DOHH2 (cell line): ENCODE data around the gene SLC8A1.

Source experiments
- H3F3A ChIP-seq: fragments of 200-600 bp; sonication (generic), shearing (Covaris generic); 2 replicates; pipeline ENCODE4 v1.6.0; 2016; ENCODE audit warnings: antibody characterized with exemption, mild to moderate bottlenecking; ENCODE audit not compliant: control insufficient read depth, insufficient read depth
- H3K27ac ChIP-seq: fragments of 200-600 bp; sonication (generic); 2 replicates; pipeline ENCODE4 v1.5.1; 2014; ENCODE audit warnings: low read depth, mild to moderate bottlenecking, low read length, moderate library complexity
- H3K27me3 ChIP-seq: fragments of 200-600 bp; sonication (generic); 2 replicates; pipeline ENCODE4 v1.6.1; 2014; ENCODE audit warnings: mild to moderate bottlenecking, low read length, mixed read lengths; ENCODE audit not compliant: control insufficient read depth
- H3K36me3 ChIP-seq: fragments of 200-600 bp; sonication (generic); 2 replicates; pipeline ENCODE4 v1.6.1; 2014; ENCODE audit warnings: mild to moderate bottlenecking, low read length, moderate library complexity, mixed read lengths; ENCODE audit not compliant: control insufficient read depth
- H3K4me1 ChIP-seq: fragments of 200-600 bp; sonication (generic); 2 replicates; pipeline ENCODE4 v1.6.1; 2014; ENCODE audit warnings: mild to moderate bottlenecking, low read length, mixed read lengths; ENCODE audit not compliant: control insufficient read depth
- H3K4me2 ChIP-seq: fragments of 200-600 bp; sonication (generic); 2 replicates; pipeline ENCODE4 v1.6.0; 2014; ENCODE audit warnings: mild to moderate bottlenecking, low read length, moderate library complexity
- H3K4me3 ChIP-seq: fragments of 200-600 bp; sonication (generic); 2 replicates; pipeline ENCODE4 v1.5.1; 2014; ENCODE audit warnings: mild to moderate bottlenecking, low read length, mixed read lengths
- H3K79me2 ChIP-seq: fragments of 200-600 bp; sonication (generic); 2 replicates; pipeline ENCODE4 v1.6.1; 2014; ENCODE audit warnings: mild to moderate bottlenecking, low read length, mixed read lengths; ENCODE audit not compliant: control insufficient read depth
- H3K9me2 ChIP-seq: fragments of 200-600 bp; sonication (generic); replicated peaks from 2 replicates; pipeline ENCODE4 v1.6.1; 2014; ENCODE audit warnings: mild to moderate bottlenecking, low read length, mixed read lengths; ENCODE audit not compliant: control insufficient read depth
- H3K9me3 ChIP-seq: fragments of 200-600 bp; sonication (generic); 2 replicates; pipeline ENCODE4 v1.6.1; 2014; ENCODE audit warnings: antibody characterized with exemption, low read length, mixed read lengths; ENCODE audit not compliant: control insufficient read depth, insufficient read depth
- H4K20me1 ChIP-seq: fragments of 200-600 bp; sonication (generic); 2 replicates; pipeline ENCODE4 v1.6.0; 2014; ENCODE audit warnings: low read depth, mild to moderate bottlenecking, antibody characterized with exemption, low read length, moderate library complexity; ENCODE audit not compliant: control insufficient read depth, insufficient read depth
- EZH2phosphoT487 ChIP-seq: fragments of 200-600 bp; sonication (generic); IDR thresholded peaks from 2 replicates; pipeline ENCODE4 v1.6.1; 2017; ENCODE audit warnings: borderline replicate concordance, mild to moderate bottlenecking, antibody characterized with exemption, low read length, moderate library complexity, mixed read lengths
- TF ChIP-seq, protein P1 (sequence below): fragments of 200-600 bp; sonication (generic); IDR thresholded peaks from one replicate; pipeline ENCODE4 v1.5.1; 2014; ENCODE audit warnings: antibody characterized with exemption, mild to moderate bottlenecking, low read depth, low read length; ENCODE audit not compliant: poor library complexity, severe bottlenecking

SLC8A1 gene

DNA sequence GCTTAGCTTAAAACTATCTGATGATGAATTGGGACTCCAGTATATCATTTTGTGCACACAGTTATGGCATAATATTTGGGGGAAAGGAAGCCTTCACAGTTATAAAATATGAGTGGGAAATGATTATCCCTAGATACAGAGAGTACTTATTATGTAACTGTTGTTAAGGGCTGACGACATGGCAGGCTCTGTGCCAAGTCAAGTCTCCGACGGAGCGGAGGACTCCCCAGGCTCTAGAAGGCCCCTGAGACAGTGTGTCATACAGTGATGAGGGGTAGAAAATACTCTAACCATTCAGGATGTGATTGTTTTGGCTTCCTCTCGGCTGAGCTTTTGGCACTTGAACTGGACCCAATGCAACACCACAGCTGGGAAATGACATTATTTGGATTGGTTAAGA is 211.8 kb downstream of the SLC8A1 start:
- Histone ChIP-seq H3K9me2 (no peaks in the 10 kb centered on the region), H4K20me1 (no peaks in the 10 kb centered on the region), H3K36me3 (no peaks in the 10 kb centered on the region), H3K79me2 (peaks cover 12% of the 10 kb centered on the region; the same call in 1 of the 2 replicates), H3K4me1 (peaks cover 23% of the 10 kb centered on the region), H3F3A (no peaks in the 10 kb centered on the region), H3K9me3 (no peaks in the 10 kb centered on the region), H3K4me3 (no peak overlapping the region), H3K4me2 (no peak overlapping the region), H3K27me3 (no peaks in the 10 kb centered on the region), H3K27ac (no peak overlapping the region)
- TF ChIP-seq, protein P1, sequence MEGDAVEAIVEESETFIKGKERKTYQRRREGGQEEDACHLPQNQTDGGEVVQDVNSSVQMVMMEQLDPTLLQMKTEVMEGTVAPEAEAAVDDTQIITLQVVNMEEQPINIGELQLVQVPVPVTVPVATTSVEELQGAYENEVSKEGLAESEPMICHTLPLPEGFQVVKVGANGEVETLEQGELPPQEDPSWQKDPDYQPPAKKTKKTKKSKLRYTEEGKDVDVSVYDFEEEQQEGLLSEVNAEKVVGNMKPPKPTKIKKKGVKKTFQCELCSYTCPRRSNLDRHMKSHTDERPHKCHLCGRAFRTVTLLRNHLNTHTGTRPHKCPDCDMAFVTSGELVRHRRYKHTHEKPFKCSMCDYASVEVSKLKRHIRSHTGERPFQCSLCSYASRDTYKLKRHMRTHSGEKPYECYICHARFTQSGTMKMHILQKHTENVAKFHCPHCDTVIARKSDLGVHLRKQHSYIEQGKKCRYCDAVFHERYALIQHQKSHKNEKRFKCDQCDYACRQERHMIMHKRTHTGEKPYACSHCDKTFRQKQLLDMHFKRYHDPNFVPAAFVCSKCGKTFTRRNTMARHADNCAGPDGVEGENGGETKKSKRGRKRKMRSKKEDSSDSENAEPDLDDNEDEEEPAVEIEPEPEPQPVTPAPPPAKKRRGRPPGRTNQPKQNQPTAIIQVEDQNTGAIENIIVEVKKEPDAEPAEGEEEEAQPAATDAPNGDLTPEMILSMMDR: no peak
- TF ChIP-seq EZH2phosphoT487: no peak

DNA sequence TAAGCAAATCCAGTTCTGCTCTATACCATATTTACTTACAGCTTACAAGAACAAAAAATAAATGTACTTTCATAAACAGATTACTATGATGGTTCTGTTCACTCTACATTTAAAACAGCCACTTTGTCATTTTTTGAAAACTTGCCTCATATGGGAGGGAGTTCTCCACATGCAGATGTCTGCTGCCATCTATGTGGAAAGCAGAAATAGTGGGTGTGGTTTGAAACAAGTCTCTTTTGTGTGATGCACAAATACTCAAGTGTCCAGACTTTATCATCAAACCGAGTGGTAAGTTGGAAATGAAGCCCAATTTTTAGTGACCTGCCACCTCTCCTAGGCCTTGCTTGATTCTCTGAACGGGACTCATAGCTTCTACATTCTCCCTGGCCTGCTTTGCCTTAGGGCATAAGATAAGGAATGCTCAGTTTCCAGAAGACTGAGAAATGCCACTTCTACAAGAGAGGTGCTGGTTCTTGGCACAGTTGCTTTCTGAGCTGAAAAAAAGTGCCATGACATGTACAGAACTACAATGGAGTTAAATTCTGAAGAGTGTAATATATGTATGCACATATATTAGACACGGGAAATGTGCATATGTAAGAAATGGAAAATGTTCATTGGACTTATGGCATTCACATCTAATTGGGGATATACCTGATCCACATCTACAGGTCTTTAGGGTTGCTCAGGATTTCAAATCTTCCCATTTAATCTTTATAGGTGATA is 221.0 kb downstream of the SLC8A1 start:
- no peaks in the 10 kb centered on the region for H3K27me3 ChIP-seq
- no peaks in the 10 kb centered on the region for H3K9me3 ChIP-seq
- H3F3A ChIP-seq: no peaks in the 10 kb centered on the region
- no peaks in the 10 kb centered on the region for H3K9me2 ChIP-seq
- H3K4me3 ChIP-seq: no peak overlapping the region
- H3K4me2 ChIP-seq: no peak overlapping the region
- H3K4me1 ChIP-seq: peaks cover 1% of the 10 kb centered on the region
- H4K20me1 ChIP-seq: no peaks in the 10 kb centered on the region
- H3K36me3 ChIP-seq: peaks cover 3% of the 10 kb centered on the region; the same call in 1 of the 2 replicates
- TF ChIP-seq, protein P1: no peak
- TF ChIP-seq EZH2phosphoT487: no peak
- no peak overlapping the region for H3K27ac ChIP-seq
- no peaks in the 10 kb centered on the region for H3K79me2 ChIP-seq

DNA sequence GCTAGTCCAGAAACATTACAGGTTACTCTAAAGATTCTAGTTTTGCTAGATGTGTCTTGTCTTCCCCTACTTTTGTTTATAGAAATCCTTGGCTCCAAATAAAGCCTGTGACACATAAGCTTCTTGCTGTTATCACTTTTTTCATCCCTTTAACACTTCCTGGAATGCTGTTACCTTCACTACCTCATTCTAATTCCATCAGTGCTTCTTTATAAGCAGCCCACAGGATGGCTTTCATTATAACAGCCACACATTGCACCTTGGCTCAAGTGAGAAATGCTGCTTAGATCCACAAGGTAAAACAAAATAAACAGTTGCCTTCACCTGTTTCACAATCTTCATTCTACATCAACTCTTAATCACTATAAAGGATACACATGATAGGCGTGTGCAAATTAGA is 221.7 kb downstream of the SLC8A1 start:
- Histone ChIP-seq H3F3A (no peaks in the 10 kb centered on the region), H3K79me2 (no peaks in the 10 kb centered on the region), H3K27ac (no peak overlapping the region), H4K20me1 (no peaks in the 10 kb centered on the region), H3K4me2 (no peak overlapping the region), H3K9me2 (no peaks in the 10 kb centered on the region), H3K9me3 (no peaks in the 10 kb centered on the region), H3K27me3 (no peaks in the 10 kb centered on the region), H3K36me3 (peaks cover 3% of the 10 kb centered on the region; the same call in 1 of the 2 replicates), H3K4me3 (no peak overlapping the region), H3K4me1 (peaks cover 8% of the 10 kb centered on the region)
- no peak for TF ChIP-seq EZH2phosphoT487
- TF ChIP-seq, protein P1: no peak
